ENCODE measurements around the gene GLDN.

The GLDN gene

GRCh38 chr15:51341366-51342226, at the start of gene GLDN:
Gene GLDN (plus strand): TSS chr15:51341655. CDS start chr15:51341685, 30 bp downstream.
- DNase-seq, result no peak

DNA sequence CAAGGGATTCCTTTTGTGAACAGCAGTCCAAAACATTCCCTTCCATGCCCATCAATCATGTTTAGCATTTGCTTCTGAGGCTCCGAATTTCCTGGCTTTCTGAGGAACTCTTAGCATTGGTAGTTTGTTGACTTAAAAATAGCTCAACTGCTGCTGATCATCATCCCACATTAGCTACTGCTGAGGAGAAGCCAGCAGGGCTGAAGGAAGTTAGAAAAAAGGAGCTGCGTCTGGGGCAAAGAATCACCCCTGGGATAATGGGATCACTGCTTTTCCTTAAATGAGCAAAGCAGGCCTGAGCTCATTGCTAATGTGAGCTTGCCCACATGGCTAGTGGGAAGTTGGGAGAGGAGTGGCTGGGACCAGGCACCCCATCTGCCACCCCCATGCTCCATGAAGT, 42.8 kb upstream of the GLDN start:
- DNase-seq, result no peak

GRCh38 chr15:51299187-51300015, 42.1 kb upstream of the GLDN start:
- no peak for DNase-seq

- DNase-seq, result no peak
Measured at GRCh38 chr15:51302480-51302879, 39.0 kb upstream of the GLDN start.

DNA sequence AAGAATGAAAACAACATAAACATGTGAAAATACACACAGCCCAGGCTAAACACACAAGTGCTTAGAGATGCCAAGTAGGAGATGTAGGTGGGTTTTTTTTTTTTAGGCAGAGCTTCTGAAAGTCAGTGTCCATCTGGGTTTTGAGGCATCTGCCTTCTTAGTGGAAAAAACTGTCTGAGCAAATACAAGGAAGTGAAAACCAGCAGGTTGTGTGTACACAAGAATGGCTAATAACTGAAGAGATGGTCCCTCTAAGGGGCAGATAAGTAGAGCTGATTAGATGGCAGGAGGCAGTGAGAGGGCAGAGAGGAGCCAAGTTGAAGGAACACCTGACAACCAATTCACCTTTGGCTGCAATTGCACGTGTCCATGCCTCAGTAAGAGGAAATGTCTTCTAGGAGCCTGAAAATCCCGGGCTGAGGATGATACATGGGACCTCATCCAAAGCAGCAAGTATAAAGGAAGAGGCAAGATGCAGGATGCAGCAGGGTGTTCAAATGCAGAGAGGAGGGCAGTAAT, 37.9 kb upstream of the GLDN start:
- no peak for DNase-seq

- no peak for DNase-seq
Measured at GRCh38 chr15:51307325-51307724, 34.1 kb upstream of the GLDN start.

DNA sequence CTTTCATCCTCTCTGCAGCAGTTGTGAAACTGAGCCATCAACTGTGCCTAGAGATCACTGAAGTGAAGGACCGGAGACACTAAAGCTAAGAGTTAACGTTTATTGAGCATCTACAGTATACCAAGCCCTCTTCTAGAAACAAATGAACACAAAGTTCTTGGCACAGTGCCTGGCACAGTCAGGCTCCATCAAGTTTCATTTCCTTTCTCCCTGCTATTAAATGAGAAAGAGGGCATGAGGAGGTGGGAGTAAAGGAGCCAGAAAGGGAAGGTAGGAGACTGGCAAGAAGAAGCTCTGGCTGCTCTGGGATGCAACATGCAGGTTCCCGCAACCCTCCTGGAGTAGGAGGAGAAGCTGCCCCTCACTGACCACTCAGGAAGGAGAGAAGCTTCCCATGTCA, 33.6 kb upstream of the GLDN start:
- no peak for DNase-seq

DNA sequence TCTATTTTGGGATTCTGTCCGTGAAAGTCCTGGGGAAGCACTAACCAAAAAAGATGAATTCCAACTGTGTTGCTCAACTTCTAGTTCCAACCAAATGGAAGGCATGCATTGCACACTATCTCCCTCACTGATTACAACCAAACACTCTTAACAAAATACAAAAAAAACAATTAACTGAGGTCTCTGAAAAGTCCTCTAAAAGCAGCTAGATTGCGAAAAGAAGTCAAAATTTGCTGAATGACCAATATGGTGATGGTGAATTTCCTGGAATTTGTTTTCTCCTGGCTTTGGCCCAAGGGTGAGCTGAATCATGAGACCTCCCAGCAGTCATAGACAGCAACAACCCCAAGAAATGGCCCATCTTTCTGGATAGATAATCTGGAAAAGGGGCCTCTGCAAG, 31.4 kb upstream of the GLDN start:
- DNase-seq, result no peak

DNA sequence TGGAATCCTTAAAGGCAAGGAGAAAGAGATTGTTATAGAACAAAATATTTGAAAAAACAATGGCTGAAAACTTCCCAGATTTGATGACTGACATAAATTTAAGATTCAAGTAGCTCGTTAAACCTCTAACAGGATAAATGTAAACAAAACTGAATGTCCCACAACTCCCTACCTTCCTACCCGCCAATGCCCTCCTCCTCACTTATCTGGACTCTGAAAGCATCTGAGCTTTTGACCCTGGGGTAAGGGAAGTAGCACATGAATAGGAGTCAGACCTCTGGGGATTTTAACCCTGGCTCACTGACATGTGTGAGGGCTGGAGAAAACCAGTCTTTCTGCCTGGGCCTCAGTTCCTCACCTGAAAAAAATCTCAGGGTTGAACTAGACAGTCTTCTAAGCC, 29.9 kb upstream of the GLDN start:
- no peak for DNase-seq

- no peak for DNase-seq
Measured at GRCh38 chr15:51312166-51313073, 29.0 kb upstream of the GLDN start.

DNA sequence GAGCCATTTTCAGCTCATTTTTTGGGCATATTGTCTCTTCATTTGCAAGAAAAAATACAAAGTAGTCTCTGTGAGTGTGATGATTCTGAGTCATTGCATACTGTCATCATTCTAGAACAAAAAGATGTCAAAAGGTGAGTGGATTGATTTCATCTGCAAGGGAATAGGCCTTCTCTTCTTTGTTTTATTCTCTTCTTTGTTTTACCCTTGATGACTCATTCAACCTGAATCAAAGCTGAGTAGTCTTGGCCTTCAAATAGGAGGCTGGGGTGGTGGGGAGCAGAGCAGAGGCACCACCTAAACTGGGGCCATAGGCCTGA, 28.4 kb upstream of the GLDN start:
- DNase-seq, result no peak

GRCh38 chr15:51313644-51314280, 27.7 kb upstream of the GLDN start:
- no peak for DNase-seq

DNA sequence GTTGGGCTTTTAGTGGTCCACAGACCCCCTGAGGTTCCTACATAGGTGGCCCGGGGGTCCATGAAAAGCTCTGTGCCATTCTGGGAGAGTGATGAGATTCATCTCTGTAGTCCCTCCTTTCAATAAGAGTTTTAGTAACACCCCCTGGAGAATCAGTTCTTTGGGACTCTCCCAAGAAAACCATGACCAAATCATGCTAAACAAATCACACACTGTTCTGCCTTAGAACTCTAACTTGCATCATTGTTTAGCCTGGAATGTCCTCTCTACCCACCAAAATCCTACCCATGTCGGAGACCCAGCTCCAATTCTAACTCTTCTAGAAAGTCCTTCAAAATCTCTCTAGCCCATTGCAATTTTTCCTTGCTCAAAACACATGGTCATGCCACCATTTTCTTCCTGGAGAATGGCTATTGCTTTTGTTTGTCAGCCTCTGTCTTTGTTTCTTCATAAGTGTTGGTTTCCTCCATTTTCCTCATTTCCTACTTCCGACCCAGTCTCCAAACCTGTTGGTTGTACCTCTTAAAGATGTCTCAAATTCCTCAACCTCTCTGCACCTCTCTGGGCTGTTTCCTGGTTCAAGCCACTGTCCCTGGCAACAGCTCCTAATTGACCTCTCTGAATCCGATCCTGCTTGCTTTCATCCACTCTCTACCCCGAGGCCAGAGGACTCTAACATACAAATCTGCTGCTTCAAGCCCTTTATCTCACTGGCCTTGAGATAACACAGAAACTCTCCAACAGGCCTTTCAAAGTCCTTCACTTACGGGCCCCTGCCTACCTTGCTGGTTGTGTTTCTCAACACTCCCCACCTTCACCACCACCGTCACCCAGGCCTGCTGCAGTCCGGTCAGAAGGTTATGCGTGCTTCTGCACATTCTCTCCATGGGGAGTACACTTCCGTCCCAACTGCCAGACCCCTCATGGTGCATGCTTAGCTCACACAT, 26.8 kb upstream of the GLDN start:
- DNase-seq, result no peak

DNA sequence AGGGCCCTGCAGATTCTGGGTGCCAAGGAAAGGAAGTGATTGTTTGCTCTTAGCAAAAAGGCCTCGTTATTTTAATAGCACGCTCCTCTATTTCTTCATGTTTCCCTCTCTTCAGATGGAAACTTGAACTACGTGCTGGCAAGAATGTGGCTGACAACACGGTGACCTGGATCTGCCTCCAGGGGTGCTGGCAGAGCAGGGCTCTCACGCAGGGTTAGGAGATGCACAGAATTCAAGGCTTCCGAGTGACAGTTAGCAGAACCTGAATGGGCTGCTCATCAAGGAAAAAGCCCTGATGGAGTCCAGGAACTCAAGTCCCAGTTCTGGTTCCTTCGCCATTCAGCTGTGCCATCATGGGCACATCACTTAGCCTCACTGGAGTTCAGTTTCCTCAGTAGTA, 25.7 kb upstream of the GLDN start:
- DNase-seq, result no peak

DNA sequence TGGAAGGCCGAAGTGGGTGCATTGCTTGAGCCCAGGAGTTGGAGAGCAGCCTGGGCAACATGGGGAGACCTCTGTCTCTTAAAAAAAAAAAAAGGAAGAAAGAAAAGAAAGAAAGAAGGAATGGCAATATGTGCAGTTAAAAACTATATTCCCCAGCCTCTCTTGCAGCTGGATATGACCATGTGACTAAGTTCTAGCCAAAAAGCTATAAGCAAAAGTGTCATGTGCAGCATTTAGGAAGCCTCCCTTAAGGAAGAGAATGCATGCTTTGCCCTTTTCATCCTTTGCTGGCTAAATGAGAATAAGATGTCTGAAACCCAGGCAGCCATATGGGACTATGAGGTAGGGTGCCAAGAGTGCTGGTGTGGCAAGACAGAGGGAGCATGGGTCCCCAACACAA, 24.8 kb upstream of the GLDN start:
- no peak for DNase-seq

DNA sequence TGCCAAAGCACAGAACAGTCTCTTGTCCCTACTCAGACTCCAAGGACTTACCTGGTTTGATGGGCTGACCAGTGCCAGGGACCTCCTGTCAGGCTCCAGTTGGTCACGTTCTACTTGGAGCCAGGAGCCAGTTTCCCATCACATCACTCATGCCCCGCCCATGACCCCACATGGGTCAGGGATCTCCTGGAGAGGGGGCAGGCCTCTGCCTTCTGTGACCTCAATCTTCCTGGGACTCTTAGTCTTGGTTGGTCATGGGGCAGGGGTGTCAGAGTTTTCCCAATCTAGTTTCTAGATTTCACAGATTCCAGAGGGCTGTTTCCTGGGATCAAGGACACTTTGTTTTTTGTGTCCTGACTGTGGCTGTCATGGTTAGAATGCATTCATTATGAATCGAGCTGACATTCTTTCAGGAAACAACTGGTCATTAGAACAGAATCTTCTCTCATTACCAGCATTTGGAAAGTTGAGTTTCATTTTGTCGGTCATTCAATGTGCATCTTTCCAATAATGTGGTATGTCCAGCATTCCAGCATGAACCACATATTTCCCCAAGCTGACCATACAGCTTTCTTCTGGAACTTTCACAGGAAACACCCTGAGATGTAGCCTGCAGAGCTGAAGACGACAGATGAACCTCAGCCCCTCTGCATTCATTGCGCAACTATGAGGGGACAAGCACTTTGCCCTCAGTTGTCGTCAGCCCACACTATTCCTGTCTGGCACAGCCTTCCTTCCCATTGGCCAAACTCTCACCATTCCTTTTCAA, 22.9 kb upstream of the GLDN start:
- no peak for DNase-seq

- DNase-seq, result no peak
Measured at GRCh38 chr15:51319539-51319938, 21.9 kb upstream of the GLDN start.

GRCh38 chr15:51320843-51321242, 20.6 kb upstream of the GLDN start:
- DNase-seq, result no peak

DNA sequence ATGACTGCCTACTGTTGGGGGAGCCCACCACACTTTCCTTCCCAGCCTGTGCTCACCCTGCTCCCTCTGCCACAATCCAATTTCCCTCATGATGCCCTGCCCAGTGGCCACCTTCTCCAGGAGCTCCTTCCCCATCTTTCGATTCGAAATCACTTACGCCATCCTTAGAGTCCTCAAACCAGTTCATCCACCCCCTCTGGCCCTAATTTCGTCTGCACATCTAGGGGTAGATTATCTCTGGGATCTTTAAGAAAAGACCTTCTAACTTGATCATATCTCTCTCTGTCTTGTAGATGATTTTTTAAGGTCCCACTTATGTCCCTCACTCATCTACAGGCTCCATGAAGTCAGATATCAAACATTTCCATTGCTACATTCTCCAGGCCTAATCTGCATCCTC, 20.1 kb upstream of the GLDN start:
- no peak for DNase-seq

- no peak for DNase-seq
Measured at GRCh38 chr15:51322621-51323296, 18.7 kb upstream of the GLDN start.
